Measurements from ENCODE around the gene PEDS1.
"Not testable (repeated sequence)": the region's sequence is repeated elsewhere in the genome, so short reads cannot be mapped to it uniquely, and the experiment has no call there.

PEDS1 gene

GRCh38 chr20:50153500-50154377, at the start of gene PEDS1:
PEDS1 (minus strand) TSS chr20:50153723; CDS start chr20:50153637, 86 bp downstream.
- in situ Hi-C loops (cut with HindIII; ENCODE audit: low pct_unique_long_range_greater_than_20kb, low sequenced_read_pairs): no loop called here
- peak; percentile 94 to 100 for DNase-seq (ENCODE audit: low read depth in 1 of 2, low spot score in 1 of 2)
- no peak for TF ChIP-seq JUND (IDR thresholded peaks at IDR 0.05; ENCODE audit: low read depth)

- in situ Hi-C loops (cut with HindIII; ENCODE audit: low pct_unique_long_range_greater_than_20kb, low sequenced_read_pairs): no loop called here
- TF ChIP-seq JUND (IDR thresholded peaks at IDR 0.05; ENCODE audit: low read depth): no peak
- no peak for DNase-seq (ENCODE audit: low read depth in 1 of 2, low spot score in 1 of 2)
These were observed 49.2 kb upstream of the PEDS1 start for GRCh38 chr20:50202677-50203076.

- DNase-seq (ENCODE audit: low read depth in 1 of 2, low spot score in 1 of 2); in situ Hi-C loops (cut with HindIII; ENCODE audit: low pct_unique_long_range_greater_than_20kb, low sequenced_read_pairs): not testable (repeated sequence)
These were observed 48.2 kb upstream of the PEDS1 start for GRCh38 chr20:50201710-50202109.

- TF ChIP-seq JUND (IDR thresholded peaks at IDR 0.05; ENCODE audit: low read depth): no peak
- in situ Hi-C loops (cut with HindIII; ENCODE audit: low pct_unique_long_range_greater_than_20kb, low sequenced_read_pairs): no loop called here
- no peak for DNase-seq (ENCODE audit: low read depth in 1 of 2, low spot score in 1 of 2)
These were observed 47.1 kb upstream of the PEDS1 start for GRCh38 chr20:50200482-50201104.

GRCh38 chr20:50199703-50200102, 46.2 kb upstream of the PEDS1 start:
- no peak for TF ChIP-seq JUND (IDR thresholded peaks at IDR 0.05; ENCODE audit: low read depth)
- in situ Hi-C loops (cut with HindIII; ENCODE audit: low pct_unique_long_range_greater_than_20kb, low sequenced_read_pairs): no loop called here
- DNase-seq (ENCODE audit: low read depth in 1 of 2, low spot score in 1 of 2): no peak

- DNase-seq (ENCODE audit: low read depth in 1 of 2, low spot score in 1 of 2): no peak
- no peak for TF ChIP-seq JUND (IDR thresholded peaks at IDR 0.05; ENCODE audit: low read depth)
- in situ Hi-C loops (cut with HindIII; ENCODE audit: low pct_unique_long_range_greater_than_20kb, low sequenced_read_pairs): no loop called here
These were observed 45.2 kb upstream of the PEDS1 start for GRCh38 chr20:50198716-50199115.

- DNase-seq (ENCODE audit: low read depth in 1 of 2, low spot score in 1 of 2): no peak
- TF ChIP-seq JUND (IDR thresholded peaks at IDR 0.05; ENCODE audit: low read depth): no peak
- in situ Hi-C loops (cut with HindIII; ENCODE audit: low pct_unique_long_range_greater_than_20kb, low sequenced_read_pairs): no loop called here
These were observed 44.7 kb upstream of the PEDS1 start for GRCh38 chr20:50198180-50198666.

GRCh38 chr20:50197463-50198179, 44.1 kb upstream of the PEDS1 start:
- in situ Hi-C loops (cut with HindIII; ENCODE audit: low pct_unique_long_range_greater_than_20kb, low sequenced_read_pairs): no loop called here
- no peak for TF ChIP-seq JUND (IDR thresholded peaks at IDR 0.05; ENCODE audit: low read depth)
- no peak for DNase-seq (ENCODE audit: low read depth in 1 of 2, low spot score in 1 of 2)

- DNase-seq (ENCODE audit: low read depth in 1 of 2, low spot score in 1 of 2): no peak
- in situ Hi-C loops (cut with HindIII; ENCODE audit: low pct_unique_long_range_greater_than_20kb, low sequenced_read_pairs): no loop called here
- TF ChIP-seq JUND (IDR thresholded peaks at IDR 0.05; ENCODE audit: low read depth): no peak
These were observed 43.4 kb upstream of the PEDS1 start for GRCh38 chr20:50196896-50197295.

GRCh38 chr20:50196248-50196647, 42.7 kb upstream of the PEDS1 start:
- in situ Hi-C loops (cut with HindIII; ENCODE audit: low pct_unique_long_range_greater_than_20kb, low sequenced_read_pairs): no loop called here
- no peak for DNase-seq (ENCODE audit: low read depth in 1 of 2, low spot score in 1 of 2)
- TF ChIP-seq JUND (IDR thresholded peaks at IDR 0.05; ENCODE audit: low read depth): no peak

- TF ChIP-seq JUND (IDR thresholded peaks at IDR 0.05; ENCODE audit: low read depth): no peak
- in situ Hi-C loops (cut with HindIII; ENCODE audit: low pct_unique_long_range_greater_than_20kb, low sequenced_read_pairs): no loop called here
- peak in 1 of 2 experiments; percentile 65 for DNase-seq (ENCODE audit: low read depth in 1 of 2, low spot score in 1 of 2)
These were observed 42.1 kb upstream of the PEDS1 start for GRCh38 chr20:50195524-50196120.

- in situ Hi-C loops (cut with HindIII; ENCODE audit: low pct_unique_long_range_greater_than_20kb, low sequenced_read_pairs): no loop called here
- no peak for DNase-seq (ENCODE audit: low read depth in 1 of 2, low spot score in 1 of 2)
- TF ChIP-seq JUND (IDR thresholded peaks at IDR 0.05; ENCODE audit: low read depth): no peak
These were observed 41.5 kb upstream of the PEDS1 start for GRCh38 chr20:50194831-50195523.
